Activated gamma-delta T cell (primary cell): ENCODE measurements around the gene EDAR.

Source experiments
- DNase-seq: peaks from one replicate; lab custom pipeline; 2025; lab: John Stamatoyannopoulos, UW

The EDAR gene

GRCh38 chr2:108940156-108940555, 48.9 kb downstream of the EDAR start:
- DNase-seq, result no peak

- DNase-seq, result no peak
Observed at GRCh38 chr2:108938077-108938710, 50.8 kb downstream of the EDAR start.

- no peak for DNase-seq
Observed at GRCh38 chr2:108937367-108938017, 51.5 kb downstream of the EDAR start.

- DNase-seq, result no peak
Observed at GRCh38 chr2:108936866-108937265, 52.2 kb downstream of the EDAR start.

- no peak for DNase-seq
Observed at GRCh38 chr2:108936076-108936864, 52.8 kb downstream of the EDAR start.

GRCh38 chr2:108935271-108935741, 53.7 kb downstream of the EDAR start:
- no peak for DNase-seq

GRCh38 chr2:108934583-108935245, 54.3 kb downstream of the EDAR start:
- no peak for DNase-seq

- DNase-seq, result no peak
Observed at GRCh38 chr2:108934151-108934550, 54.9 kb downstream of the EDAR start.

GRCh38 chr2:108933691-108934117, 55.3 kb downstream of the EDAR start:
- no peak for DNase-seq

GRCh38 chr2:108932736-108933332, 56.2 kb downstream of the EDAR start:
- no peak for DNase-seq

GRCh38 chr2:108931372-108931771, 57.6 kb downstream of the EDAR start:
- DNase-seq, result no peak

GRCh38 chr2:108929807-108930425, 59.1 kb downstream of the EDAR start:
- no peak for DNase-seq

- DNase-seq, result no peak
Observed at GRCh38 chr2:108928660-108929377, 60.2 kb downstream of the EDAR start.

GRCh38 chr2:108927936-108928659, 60.9 kb downstream of the EDAR start:
- DNase-seq, result no peak

- DNase-seq, result no peak
Observed at GRCh38 chr2:108927405-108927804, 61.6 kb downstream of the EDAR start.

- DNase-seq, result no peak
Observed at GRCh38 chr2:108926561-108927380, 62.2 kb downstream of the EDAR start.

- DNase-seq, result no peak
Observed at GRCh38 chr2:108925735-108926134, 63.3 kb downstream of the EDAR start.

GRCh38 chr2:108925286-108925685, 63.7 kb downstream of the EDAR start:
- DNase-seq, result no peak

GRCh38 chr2:108924580-108925251, 64.3 kb downstream of the EDAR start:
- DNase-seq, result no peak
